Natural killer cell treated with Interleukin-12 subunit alpha and Interleukin-12 subunit beta and Interleukin-15 and Interleukin-18, amount 100 ng/mL, for 72 hours (primary cell): ENCODE measurements around the gene DNAJC17. TPM values are rescaled to one million over a fixed set of nuclear protein-coding genes. Genes with fewer than 3 reads are reported as not detected.

ENCODE experiments used
- total RNA-seq, 2 donors: library from RNA; stranded (reverse); gene quantifications; one replicate each; pipeline ENCODE4 v1.2.3, GENCODE V29; 2022

Gene DNAJC17
- total RNA-seq, 2 donors from 2014 or later: 40.4 to 62.6 TPM

Other genes with a start within 250 kb of the DNAJC17 start
- 10 to 100 TPM; 49.0 to 52.5 TPM for gene CCDC32, start 242.4 kb downstream of the DNAJC17 start, total RNA-seq
- 10 to 100 TPM; 14.3 to 19.0 TPM for gene RPUSD2, start 238.2 kb downstream of the DNAJC17 start, total RNA-seq
- 10 to 100 TPM; 20.1 to 48.6 TPM for gene KNL1, start 213.2 kb downstream of the DNAJC17 start, total RNA-seq
- gene RAD51, start 112.3 kb downstream of the DNAJC17 start, total RNA-seq: 10 to 100 TPM; 36.2 to 59.6 TPM
- 10 to 100 TPM; 35.9 to 72.6 TPM for gene RMDN3, start 52.2 kb downstream of the DNAJC17 start, total RNA-seq
- gene GCHFR, start 43.4 kb downstream of the DNAJC17 start, total RNA-seq: 10 to 100 TPM in 1 of 2 donors, 1 to 10 TPM in 1; 9.1 to 14.4 TPM
- gene C15orf62, start 37.5 kb downstream of the DNAJC17 start, total RNA-seq: under 1 TPM; 0.12 to 0.22 TPM
- 10 to 100 TPM; 17.2 to 39.1 TPM for gene ZFYVE19, start 384 bp downstream of the DNAJC17 start, total RNA-seq
- gene PPP1R14D, start 21.2 kb upstream of the DNAJC17 start, total RNA-seq: not detected
- 1 to 10 TPM; 1.0 to 1.5 TPM for gene SPINT1, start 36.6 kb upstream of the DNAJC17 start, total RNA-seq
- not detected for gene RHOV, start 66.8 kb upstream of the DNAJC17 start, total RNA-seq
- 10 to 100 TPM; 22.8 to 27.3 TPM for gene VPS18, start 87.0 kb upstream of the DNAJC17 start, total RNA-seq
- gene DLL4, start 121.9 kb upstream of the DNAJC17 start, total RNA-seq: under 1 TPM in 1 of 2 donors, not detected in 1; 0.17 TPM
- 10 to 100 TPM in 1 of 2 donors, 1 to 10 TPM in 1; 7.7 to 13.1 TPM for gene CHAC1, start 146.0 kb upstream of the DNAJC17 start, total RNA-seq